ENCODE results near the gene CIDEA.

Gene CIDEA

DNA sequence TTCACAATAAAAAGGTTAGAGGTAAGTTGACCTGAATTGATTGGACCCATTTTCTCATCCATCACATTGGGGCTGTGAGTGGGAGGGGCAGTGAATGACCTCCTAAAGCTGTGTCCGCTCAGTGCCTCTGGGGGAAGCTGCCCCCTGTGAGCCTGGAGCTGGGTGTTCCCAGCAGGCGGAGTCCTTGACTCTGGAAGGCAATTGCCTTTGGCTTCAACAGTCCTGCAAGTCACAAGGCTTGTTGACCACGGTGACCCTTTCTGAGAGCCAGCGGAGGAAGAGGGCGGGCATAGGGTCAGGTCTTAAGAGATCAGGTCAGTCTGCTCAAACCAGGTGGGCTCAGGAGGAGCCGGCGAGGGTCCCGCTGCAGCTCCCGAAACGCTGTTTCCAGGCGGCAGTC lies 1.1 kb upstream of the CIDEA start:
- H3K27ac ChIP-seq: no peak overlapping the region
- peaks cover 92% of the 10 kb centered on the region for H3K27me3 ChIP-seq
- no peaks in the 10 kb centered on the region for H3K36me3 ChIP-seq
- TF ChIP-seq, protein P1, sequence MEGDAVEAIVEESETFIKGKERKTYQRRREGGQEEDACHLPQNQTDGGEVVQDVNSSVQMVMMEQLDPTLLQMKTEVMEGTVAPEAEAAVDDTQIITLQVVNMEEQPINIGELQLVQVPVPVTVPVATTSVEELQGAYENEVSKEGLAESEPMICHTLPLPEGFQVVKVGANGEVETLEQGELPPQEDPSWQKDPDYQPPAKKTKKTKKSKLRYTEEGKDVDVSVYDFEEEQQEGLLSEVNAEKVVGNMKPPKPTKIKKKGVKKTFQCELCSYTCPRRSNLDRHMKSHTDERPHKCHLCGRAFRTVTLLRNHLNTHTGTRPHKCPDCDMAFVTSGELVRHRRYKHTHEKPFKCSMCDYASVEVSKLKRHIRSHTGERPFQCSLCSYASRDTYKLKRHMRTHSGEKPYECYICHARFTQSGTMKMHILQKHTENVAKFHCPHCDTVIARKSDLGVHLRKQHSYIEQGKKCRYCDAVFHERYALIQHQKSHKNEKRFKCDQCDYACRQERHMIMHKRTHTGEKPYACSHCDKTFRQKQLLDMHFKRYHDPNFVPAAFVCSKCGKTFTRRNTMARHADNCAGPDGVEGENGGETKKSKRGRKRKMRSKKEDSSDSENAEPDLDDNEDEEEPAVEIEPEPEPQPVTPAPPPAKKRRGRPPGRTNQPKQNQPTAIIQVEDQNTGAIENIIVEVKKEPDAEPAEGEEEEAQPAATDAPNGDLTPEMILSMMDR (IDR thresholded peaks at IDR 0.05): no peak
- H3K4me3 ChIP-seq (ENCODE audit: low read depth in 1 of 2, low read length in 1 of 2): no peak overlapping the region
- no peaks in the 10 kb centered on the region for H3K4me1 ChIP-seq (ENCODE audit: control insufficient read depth in 1 of 2, insufficient read depth in 1 of 2, low read depth in 1 of 2, low read length in 1 of 2)
- H3K9me3 ChIP-seq: no peaks in the 10 kb centered on the region

DNA sequence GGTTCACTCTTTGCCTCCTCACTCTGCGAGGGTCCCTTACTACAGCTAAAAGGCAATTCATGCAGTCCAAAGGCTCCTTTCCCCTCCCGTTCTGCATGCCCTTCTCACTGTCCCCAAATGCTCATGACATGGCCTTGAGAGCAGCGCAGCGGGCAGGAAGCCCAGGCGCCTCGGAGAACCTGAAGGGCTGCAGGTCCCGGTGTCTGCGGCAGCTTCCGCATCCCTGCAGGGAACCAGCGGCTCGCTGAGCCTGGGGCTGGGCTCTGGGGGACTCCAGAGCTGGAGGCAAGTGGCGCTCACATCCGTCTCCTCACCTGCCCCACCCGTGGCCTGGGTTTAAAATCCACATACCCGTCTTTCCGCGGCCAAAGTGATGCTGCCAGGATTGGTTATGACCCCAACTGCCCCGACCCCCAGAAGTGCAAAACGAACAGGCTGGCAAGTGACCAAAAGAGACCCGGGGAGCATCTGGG lies 462 bp upstream of the CIDEA start:
- H3K4me3 ChIP-seq (ENCODE audit: low read depth in 1 of 2, low read length in 1 of 2): no peak overlapping the region
- peaks cover 92% of the 10 kb centered on the region for H3K27me3 ChIP-seq
- no peaks in the 10 kb centered on the region for H3K9me3 ChIP-seq
- no peak overlapping the region for H3K27ac ChIP-seq
- no peaks in the 10 kb centered on the region for H3K36me3 ChIP-seq
- no peaks in the 10 kb centered on the region for H3K4me1 ChIP-seq (ENCODE audit: control insufficient read depth in 1 of 2, insufficient read depth in 1 of 2, low read depth in 1 of 2, low read length in 1 of 2)
- TF ChIP-seq, protein P1 (IDR thresholded peaks at IDR 0.05): no peak

DNA sequence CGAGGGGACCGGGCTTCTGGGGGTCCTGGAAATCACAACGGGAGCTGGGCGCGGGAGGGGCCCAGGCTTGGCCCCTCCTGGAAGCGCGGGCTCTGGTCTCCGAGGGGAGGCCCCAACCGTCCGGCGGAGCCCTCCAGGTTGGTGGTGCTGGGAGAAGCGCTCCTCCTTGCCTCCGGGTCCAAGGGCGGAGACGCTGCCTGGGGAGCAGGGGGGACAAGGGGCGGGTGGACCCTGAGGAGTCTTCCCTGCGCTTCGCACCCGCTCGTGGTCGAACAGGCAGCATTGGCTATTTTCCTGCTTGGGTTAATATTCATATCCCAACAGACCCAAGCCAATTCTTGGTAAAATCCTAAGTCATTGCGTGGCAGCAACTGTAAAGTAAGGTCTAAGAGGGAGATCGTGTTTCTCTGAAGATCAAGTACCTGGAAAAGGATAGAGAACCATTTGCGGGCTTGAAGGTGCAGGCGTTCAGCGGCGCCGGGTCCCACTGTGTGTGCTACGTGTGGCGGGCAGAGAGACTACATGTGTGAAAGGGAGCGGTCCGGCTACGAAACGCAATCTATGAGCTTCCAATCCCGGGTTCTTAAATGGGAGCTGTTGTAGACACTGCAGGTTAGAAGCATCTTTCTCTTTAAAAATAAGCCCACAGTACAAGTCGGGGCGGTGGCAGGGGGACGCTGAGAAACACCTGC lies 805 bp downstream of the CIDEA start:
- no peaks in the 10 kb centered on the region for H3K9me3 ChIP-seq
- no peak overlapping the region for H3K27ac ChIP-seq
- no peak overlapping the region for H3K4me3 ChIP-seq (ENCODE audit: low read depth in 1 of 2, low read length in 1 of 2)
- no peaks in the 10 kb centered on the region for H3K4me1 ChIP-seq (ENCODE audit: control insufficient read depth in 1 of 2, insufficient read depth in 1 of 2, low read depth in 1 of 2, low read length in 1 of 2)
- peaks cover 95% of the 10 kb centered on the region for H3K27me3 ChIP-seq
- TF ChIP-seq, protein P1 (IDR thresholded peaks at IDR 0.05): no peak
- no peaks in the 10 kb centered on the region for H3K36me3 ChIP-seq

DNA sequence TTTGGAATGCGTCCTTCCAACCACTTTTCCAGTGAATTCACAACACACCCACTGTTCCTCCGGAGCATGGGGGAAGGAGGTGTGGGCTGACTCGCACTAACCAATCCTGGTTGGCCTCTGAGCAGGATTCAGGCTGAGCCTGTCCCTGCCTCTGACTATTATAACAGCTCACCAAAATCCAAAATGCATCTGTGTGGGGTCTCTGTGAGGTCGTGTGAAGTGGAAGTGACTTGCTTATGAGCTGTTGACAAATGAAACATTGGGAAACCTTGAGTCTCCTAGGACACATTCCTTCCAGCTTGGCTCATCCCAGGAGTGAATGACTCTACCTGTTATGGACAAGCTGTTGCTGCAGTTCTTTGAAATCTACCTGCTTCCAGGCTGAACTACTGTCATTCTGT lies 1.5 kb downstream of the CIDEA start:
- Histone ChIP-seq H3K36me3 (no peaks in the 10 kb centered on the region), H3K9me3 (no peaks in the 10 kb centered on the region), H3K4me1 (ENCODE audit: control insufficient read depth in 1 of 2, insufficient read depth in 1 of 2, low read depth in 1 of 2, low read length in 1 of 2) (no peaks in the 10 kb centered on the region), H3K27ac (no peak overlapping the region), H3K4me3 (ENCODE audit: low read depth in 1 of 2, low read length in 1 of 2) (no peak overlapping the region), H3K27me3 (peaks cover 96% of the 10 kb centered on the region)
- TF ChIP-seq, protein P1 (IDR thresholded peaks at IDR 0.05): no peak

DNA sequence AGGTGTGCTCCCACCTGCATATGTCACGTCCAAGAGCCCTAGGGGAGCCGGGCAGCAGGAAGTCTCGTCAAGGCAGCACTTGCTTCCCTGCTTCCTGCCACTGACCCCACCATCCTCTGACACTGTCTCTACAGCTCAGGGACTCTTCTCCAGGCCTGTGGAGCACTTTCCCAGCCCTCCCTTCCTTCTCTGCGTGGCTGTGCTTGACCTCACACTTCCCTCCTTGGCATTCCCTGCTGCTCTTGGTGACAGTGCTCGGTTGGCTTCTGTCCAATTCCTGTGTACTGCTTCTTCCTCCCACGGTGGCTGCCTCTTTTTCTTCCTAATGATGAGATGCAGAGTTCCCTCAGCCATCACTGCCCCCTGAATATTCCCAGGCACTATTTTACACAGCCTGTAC lies 2.8 kb downstream of the CIDEA start:
- Histone ChIP-seq H3K27me3 (peaks cover 89% of the 10 kb centered on the region), H3K36me3 (no peaks in the 10 kb centered on the region), H3K27ac (no peak overlapping the region), H3K4me1 (ENCODE audit: control insufficient read depth in 1 of 2, insufficient read depth in 1 of 2, low read depth in 1 of 2, low read length in 1 of 2) (no peaks in the 10 kb centered on the region), H3K9me3 (no peaks in the 10 kb centered on the region), H3K4me3 (ENCODE audit: low read depth in 1 of 2, low read length in 1 of 2) (no peak overlapping the region)
- TF ChIP-seq, protein P1 (IDR thresholded peaks at IDR 0.05): no peak

Measured in neutrophil (primary cell).